GM18907 (cell line): ENCODE results near the gene TRH.
"Not testable (repeated sequence)": the region's sequence is repeated elsewhere in the genome, so short reads cannot be mapped to it uniquely, and the experiment has no call there.

Experiments
- ATAC-seq: cut with Tn5 transposase; IDR thresholded peaks from one replicate; pipeline ENCODE4 v1.9.1; 2021; ENCODE audit warnings: mild to moderate bottlenecking, moderate library complexity; ENCODE audit not compliant: unreplicated experiment

TRH gene

DNA sequence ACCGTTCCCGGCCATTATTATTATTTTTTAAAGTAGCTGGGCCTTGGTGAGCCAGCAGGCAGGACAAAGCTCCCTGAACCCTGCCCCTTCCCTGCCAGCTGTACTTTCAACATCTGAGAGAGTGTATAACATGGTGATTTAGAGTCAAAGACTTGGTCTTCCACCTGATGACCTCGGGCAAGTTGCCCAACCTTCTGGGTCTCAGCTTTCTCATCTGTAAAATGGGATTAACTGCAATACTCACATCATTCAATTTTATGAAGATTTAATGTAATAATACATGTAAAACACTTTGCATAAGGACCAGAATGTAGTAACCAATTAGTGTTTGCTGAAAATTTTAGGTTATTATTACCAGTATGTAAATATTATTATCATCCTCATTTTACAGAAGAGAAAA lies 11.9 kb upstream of the TRH start:
- no peak for ATAC-seq

DNA sequence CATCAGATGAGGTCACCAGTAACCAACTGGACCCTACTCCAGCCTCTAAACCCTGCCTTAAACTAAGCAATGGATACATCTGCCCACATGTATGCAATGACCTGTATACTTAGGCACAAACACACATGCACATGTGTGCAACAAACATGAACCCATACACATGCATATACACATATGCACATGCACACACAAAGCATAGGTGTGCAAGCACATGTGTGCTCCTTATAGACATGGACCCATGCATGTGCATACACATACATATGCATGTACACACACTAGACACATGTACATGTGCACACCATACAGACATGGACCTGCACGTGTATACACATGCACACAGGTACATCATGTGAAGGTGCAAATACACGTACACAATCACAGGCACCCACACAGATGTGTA lies 8.6 kb upstream of the TRH start:
- no peak for ATAC-seq

DNA sequence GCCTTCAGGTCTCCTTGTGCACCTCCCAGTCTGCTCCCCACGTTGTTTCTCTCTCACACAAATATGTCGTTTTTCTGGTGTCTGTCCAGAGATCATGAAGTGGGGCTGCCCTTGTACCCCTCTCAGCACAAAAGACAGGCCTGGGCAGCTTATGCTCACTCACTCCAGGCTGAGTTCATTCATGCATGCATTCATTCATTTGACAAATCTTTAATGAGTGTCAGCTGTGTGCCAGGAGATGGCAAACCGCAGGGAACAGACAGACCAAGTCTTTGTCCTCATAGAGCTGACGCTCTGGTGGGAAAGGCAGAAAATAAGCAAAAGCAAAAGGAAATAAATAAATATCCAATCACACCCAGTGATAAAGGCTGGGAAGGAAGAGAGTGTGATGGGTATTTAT lies 7.6 kb upstream of the TRH start:
- no peak for ATAC-seq

DNA sequence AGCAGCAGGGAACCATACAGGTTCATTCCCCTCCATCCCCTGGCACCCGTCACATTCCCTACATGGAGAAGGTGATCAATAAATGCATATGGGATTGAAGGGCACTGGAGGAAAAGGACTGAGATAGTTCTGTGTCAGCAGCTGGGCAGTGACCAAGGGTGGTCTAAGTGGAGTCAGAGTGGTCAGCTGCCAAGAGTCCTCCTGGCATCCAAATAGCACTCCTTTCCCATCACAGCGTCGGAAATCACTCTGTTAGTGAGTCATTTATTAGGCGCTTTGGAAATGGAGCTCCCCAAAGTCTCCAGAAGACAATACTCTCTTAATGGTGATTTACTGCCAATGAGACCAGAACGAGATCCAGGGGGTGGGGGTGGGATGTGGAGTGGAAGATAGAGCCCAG lies 6.8 kb upstream of the TRH start:
- ATAC-seq = no peak

DNA sequence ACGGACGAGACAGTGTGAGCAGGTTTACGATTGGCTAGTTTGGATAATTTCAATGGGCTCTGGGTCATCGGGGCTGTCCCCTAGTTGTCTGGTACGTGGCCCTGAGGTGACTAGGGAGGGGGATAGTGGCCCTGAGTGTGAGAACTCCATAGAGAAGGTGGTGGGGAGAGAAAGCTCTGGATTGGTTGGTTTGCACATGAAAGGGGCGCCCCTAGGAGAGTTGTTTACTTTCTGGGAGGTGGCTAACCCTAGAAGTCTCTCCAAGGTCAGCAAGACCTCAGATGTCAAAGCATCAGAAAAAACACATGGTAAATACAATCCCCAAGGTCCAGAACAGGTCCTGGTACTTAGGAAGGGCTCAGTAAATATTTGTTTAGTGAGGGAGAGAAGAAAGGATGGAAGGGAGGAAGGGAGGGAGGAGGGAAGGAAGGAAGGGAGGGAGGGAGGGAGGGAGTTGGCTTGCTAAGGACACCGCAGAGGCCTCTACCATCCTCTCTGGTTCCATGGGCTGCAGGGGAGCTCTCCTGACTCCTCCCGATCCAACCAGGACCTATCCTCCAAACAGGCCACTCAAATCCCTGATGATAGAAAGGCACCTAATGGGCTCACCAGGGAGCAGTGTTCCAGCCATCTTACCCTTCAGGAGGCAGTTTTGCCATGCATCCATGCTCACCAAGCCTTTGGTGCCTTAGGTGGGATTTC lies 3.0 kb upstream of the TRH start:
- ATAC-seq = no peak

DNA sequence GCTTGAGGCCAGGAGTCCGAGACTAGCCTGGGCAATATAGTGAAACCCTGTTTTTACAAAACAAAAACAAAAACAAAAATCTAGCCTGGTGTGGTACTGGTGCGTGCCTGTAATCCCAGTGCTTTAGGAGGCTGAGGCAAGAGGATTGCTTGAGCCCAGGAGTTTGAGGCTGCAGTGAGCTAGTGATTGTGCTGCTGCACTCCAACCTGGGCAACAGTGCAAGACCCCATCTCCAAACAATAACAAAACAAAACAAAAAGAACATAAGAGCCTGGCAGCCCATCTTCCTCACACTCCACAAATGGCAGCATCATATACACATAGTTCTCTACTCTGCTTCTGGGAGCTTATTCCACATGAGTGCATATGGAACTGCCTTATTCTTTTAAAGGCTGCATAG lies 2.2 kb upstream of the TRH start:
- ATAC-seq = no peak

DNA sequence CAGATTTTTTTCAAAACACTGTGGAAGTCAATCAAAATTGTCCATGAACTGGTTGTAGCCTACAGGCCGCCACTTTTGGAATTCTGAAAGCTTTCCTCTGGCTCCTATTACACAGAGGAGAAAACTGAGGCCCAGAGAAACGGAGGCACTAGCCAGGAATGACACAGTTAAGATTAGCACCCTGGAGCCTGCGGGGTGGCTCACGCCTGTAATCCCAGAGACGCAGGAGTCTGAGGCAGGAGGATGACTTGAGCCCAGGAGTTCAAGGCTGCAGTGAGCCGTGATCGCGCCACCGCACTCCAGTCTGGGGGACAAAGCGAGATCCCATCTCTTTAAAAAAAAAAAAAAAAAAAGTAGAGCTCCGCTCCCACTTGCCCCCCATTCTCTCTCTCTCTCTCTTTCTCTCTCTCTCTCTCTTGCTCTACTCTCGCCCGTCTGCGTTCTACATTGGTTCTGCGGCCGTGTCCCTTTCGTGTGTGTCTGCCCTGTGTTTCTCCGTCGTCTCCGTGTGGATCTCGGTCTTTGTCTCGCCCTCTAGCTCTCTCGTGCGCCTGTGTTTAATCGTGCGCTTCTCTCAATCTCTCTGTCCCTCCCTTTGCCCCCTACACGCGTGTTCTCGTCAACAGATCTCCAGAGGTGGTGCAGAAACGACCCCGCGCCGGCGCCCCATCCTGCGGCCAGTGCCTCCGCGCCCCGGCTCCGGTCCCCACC lies 512 bp upstream of the TRH start:
- ATAC-seq = no peak

DNA sequence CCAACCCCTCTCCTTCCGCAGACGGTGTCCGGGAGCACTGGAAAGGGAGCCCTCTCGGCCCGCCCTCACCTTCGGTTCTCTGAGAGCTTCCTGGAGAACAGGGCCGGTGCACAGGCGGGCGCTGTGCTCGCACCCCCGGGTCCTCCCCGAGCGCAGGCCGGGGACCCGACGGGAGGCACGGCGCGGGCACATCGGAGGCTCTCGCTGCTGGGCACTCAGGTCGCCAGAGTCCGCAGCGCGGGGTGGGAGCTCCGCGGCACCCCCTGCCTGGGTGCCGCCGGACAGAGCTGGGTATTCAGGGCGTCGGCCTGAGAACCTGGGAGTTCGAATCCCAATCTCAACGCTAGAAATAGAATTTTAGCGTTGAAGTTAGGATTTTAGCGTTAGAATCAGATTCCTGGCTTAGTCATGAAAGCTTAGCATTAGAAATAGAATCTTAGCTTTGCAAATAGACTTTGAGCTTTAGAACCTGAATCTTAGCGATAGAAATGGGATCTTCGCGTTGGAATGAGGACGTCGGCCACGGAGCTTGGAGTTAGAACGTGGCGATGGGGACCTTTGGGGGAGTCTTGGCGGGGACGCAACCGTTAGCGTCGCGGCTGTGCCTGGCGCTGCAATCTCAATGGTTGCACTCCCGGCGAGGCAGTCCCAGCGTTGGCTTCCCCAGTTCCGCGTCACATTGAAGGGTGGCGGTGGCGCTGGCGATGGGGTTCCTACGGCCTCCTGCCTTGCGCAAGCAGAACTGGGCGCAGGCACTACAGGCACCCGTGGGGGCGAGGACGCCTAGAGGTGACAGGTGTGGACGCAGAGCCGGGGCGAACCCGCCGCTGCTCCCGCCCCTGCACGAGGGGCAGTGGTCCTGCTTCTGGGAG lies 549 bp downstream of the TRH start:
- ATAC-seq = no peak

DNA sequence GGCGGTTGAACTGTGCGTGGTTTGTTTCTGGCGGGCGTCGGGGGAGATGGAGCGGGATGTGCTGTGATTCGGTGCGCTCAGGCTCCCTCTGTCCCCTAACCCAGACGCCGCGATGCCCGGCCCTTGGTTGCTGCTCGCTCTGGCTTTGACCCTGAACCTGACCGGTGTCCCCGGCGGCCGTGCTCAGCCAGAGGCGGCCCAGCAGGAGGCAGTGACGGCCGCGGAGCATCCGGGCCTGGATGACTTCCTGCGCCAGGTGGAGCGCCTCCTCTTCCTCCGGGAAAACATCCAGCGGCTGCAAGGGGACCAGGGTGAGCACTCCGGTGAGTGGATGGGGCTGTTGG lies 1.2 kb downstream of the TRH start:
- ATAC-seq = no peak

DNA sequence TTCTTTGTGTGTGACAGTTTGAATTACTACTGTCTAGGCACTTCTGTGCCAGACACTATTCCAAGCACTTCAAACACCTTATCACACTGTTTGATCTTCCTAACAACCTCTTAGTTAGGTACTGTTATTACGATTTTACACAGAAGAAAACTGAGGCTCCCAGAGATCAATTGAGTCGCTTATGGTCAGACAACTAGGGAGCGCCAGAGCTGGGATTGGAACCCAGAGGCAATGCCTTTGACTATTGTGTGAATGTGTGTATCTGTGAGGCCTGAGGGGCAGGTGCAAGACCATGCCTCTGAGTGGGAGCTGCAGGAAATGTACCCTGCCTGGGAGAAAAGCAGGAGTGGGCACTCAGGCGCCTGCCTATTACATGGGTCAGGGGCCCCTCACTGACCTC lies 1.8 kb downstream of the TRH start:
- ATAC-seq = no peak

DNA sequence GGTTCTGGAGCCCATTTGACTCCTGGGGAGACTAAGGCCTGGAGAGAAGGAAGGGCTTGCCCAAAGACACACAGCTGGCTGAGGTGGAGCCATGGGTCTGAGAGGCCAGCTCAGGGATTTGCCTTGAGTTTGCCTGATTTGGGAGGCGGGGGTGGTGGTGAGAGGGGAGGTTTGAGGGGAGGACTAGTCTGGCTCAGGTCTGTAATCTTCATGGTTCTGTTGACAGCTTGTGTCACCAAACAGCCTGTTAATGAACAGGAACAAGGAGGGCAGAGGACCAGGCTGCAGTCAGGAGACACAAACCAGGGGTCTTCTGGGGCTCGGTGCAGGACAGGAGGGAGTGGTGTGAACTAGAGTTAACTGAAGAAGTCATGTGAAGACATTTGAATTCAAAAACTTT lies 3.6 kb downstream of the TRH start:
- no peak for ATAC-seq

DNA sequence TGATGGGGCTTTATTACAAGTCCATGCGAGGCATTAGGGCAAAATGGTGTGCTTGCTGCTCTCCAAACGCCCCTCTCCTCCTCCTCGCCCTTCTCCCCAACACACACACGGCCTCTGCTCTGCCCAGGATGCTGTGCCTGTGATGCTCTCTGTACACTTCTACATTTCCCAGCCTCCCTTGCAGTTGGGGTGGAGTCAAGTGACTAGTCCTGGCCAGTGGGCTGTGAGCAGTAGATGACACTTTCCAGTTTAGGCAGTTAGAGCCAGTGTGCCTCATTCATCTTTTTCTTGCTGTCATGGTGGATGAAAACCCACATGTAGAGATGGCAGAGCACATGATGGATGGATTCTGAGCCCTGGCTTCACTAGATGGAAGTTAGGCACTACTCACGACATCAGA lies 5.4 kb downstream of the TRH start:
- no peak for ATAC-seq

DNA sequence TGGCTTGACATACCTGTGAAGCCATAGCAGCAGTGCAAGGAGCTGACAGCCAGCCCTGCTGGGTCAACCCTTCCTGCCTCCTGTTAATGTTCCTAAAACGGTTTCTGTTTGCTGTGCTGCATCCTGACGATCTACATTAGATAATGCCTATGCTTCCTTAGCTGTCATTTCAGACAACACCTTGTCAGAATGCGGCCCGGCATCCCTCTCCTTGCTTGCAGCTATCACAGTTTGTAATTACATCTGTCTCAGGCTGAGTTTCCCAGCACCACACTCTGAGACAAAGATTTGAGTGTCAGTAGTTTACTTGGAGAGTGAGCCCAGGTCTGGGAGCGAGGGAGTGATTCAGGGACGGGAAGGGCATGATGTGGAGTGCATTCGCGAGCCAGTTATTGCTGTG lies 9.0 kb downstream of the TRH start:
- no peak for ATAC-seq

DNA sequence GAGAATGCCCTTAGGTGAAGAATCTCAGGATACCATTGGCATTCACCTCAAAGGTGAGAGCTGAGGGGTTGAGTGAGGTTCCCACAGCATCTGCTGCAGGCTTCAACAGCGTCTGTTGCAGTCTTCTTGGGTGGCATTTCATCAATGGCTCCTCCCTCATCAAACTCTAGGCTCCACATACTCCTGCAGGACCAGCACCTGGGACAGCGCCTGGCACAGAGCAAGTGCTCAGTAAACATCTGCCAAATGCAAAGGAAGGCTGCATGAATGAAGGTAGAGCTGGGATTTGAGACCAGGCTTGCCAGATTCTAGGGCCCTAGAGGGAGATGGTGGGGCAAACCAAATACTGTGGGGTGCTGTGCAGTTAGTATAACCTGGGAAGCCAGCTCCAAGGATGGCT lies 9.6 kb downstream of the TRH start:
- no peak for ATAC-seq

DNA sequence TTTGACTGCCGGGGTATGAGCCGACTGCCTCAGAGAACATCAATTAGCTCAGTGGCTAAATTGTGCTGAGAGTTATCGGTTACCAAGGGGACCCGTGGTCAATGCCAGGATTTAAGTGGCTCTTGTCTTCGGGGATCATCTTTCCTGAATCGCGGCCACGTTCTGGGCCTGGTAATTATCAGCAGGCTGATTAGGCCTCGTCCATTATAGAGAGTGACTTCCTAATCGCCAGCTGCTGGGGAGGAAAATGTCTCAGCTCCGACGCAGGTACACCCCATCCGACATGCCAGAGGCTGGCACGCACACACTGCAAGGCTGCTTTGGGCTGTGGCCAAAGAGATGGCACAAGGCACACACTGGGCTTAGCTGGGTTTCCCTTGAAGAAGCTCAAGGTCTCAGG lies 10.6 kb downstream of the TRH start:
- ATAC-seq = no peak

DNA sequence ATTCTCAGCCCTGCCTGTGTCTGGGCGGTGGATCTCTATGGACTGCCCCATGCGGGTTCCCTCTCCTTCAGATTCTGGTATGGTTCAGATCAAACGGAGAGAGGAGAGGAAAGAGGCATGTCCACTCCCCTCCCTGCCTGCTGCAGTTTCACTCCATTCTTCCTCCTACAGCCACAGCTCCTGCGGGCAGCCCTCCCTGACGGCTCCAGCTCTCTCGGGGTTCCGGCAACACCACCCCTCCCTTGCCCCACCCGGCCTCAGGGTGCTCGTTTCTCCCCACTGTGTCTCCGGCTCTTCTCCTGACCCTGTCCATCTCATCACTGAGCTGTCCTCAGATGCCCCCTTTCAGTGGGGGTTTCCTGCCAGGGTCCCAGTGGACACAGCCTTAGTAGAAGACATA lies 13.9 kb downstream of the TRH start:
- ATAC-seq = no peak

DNA sequence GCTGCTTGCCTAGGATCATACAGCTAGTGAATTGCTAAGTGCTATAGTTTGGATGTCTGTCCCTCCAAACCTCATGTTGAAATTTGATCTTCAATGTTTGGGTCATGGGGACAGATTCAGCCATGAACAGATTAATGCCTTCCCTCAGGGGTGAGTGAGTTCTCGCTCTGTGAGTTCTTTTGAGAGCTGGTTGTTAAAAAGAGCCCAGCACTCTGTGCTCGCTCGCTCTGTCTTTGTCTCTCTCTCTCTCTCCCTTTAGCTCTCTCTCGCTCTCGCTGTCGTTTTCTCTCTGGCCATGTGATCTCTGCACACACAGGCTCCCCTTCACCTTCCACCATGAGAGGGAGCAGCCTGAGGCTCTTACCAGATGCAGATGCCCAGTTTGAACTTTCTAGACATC lies 14.9 kb downstream of the TRH start:
- no peak for ATAC-seq

DNA sequence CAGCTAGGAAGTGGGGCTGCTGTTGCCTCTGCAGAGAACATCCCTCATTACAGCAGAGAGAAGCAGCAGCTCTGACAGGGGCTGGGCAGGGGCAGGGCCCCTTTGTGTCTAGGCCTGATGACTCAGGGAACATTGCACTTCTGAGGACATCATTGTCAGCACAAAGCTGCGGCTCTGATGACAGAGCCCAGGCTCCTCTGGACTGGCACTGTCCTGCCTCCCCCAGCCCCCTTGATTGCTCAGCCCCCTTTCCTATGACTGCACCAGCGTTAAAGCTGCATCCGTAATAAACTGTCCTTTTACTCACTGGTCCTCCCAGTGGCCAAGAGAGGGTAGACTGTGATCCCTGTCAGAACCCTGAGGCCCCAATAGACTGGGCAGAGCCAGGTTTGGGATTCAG lies 18.3 kb downstream of the TRH start:
- no peak for ATAC-seq

DNA sequence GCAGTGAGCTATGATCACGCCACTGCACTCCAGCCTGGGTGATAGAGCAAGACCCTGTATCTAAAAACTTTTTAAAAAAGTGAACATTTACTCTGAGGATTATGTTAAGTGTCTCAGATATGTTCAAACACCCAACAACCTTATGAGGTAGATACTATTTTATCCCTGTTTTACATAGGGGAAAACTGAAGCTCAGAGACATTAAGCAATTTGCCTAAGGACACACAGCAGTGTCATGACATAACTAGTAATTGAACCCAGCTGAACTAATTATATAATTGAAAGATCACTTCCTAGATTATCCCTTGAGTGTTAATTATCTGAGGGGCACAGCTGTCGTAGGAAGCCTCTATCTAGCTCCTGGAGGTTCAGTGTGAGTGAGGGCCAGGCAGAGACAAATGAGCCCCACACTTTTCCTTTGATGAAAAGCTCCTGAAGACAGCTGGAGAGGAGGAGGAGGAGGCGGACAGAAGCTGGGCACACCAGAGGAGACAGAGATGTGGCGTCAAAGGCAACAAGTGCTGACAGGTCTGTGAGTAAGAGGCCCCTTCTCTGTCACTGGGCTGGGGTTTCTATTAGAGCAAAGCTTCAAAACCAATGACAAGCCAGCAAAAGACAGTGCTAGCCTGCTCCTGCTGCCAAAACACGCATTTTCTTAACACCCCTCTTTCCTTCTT lies 20.5 kb downstream of the TRH start:
- no peak for ATAC-seq

DNA sequence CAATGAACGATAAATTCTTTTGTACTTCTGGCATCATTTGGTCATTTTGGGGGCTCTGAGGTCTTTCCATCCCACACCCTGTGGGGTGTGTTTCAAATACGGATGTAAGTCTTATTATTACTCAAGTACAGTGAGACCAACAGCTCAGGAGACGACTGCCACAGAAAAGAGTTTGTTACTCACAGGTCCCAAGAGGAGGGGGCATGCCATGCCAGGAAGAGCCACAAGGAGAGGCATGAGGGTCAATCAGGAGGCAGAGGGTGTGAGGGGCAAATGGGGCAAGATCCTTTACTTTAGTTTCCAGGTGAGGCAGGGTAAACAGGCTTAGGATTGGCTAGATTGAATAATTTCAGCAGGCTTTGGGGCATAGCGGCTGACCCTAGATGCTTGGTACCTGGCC lies 21.6 kb downstream of the TRH start:
- ATAC-seq = no peak

DNA sequence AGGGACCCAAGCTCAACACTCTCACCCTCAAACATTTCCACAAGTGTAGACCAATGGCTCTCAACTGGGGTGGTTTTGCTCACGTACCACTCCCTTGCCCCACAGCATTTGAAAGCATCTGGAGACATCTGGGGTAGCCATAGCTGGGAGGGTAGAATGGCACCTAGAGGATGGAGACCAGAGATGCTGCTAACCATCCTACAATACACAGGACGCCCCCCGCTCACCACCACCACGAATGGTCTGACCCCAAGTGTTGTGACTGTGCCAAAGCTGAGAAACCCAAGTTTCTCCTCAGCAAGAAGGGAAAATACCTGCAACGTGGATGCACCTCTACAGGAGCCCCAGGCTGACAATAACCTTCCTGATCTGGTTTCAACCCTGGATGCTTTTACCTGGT lies 24.7 kb downstream of the TRH start:
- not testable (repeated sequence) for ATAC-seq
